Measurements from ENCODE around the gene RFTN1. TPM values are rescaled to one million over a fixed set of nuclear protein-coding genes. Genes with fewer than 3 reads are reported as not detected.

The RFTN1 gene
- total and polyA plus RNA-seq, 5 donors from 2014 or later = 87.1 to 111 (median 104) TPM

DNA sequence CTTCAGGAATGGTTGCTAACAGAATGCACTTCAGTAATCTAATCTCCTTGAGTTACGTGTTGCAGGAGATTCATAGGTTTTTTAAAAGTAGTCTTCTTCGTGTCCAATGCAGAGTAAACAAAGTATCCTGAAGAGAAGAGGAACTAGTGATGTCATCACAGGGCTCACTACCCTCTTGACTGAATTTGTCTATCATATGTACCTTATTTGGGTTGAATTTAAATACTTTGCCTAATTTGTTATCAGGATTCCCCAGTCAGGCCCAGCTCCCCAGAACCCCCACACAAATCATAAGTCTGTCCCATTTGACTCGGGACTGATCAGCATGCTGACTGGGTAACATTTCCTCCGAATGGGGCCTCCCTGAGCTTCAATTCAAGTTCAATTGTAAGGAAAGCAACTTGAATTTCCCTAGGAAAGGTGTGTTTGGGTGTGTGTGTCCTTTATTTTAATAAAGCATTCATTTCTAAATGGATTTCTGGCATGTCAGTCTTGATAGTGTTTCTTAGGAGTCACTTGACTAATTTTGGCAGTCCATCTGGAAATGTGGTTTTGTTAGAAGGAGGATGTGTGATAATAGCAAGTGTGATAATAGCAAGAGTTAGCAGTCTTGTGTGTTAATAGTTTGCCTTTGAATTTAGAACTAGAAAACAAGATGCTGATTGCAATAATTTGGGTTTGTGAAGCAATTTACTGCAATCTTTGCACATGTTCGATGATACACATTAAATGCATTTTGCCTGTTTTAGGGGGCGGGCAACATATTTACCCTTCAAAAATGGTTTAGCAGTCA, 226.6 kb downstream of the RFTN1 start:
- Mint-ChIP-seq H3K4me3 (peak overlapping the region; percentile 94 to 99 (median 96)), H3K27me3 (no peaks in the 10 kb centered on the region), H3K9me3 (no peaks in the 10 kb centered on the region), H3K4me1 (peaks cover 41 to 73% (median 53%) of the 10 kb centered on the region in 4 donors), H3K27ac (peak overlapping the region; percentile 94 to 98 (median 96)), H3K36me3 (peaks cover 21% of the 10 kb centered on the region)
- no peaks in the 10 kb centered on the region for H3K9me3 ChIP-seq (ENCODE audit: control insufficient read depth in 2 of 2, low read length in 2 of 2)
- peaks cover 75% of the 10 kb centered on the region for H3K4me1 ChIP-seq (ENCODE audit: control insufficient read depth, insufficient read depth, low read length, poor library complexity, severe bottlenecking)
- H3K36me3 ChIP-seq (ENCODE audit: control insufficient read depth, insufficient read depth, low read length) = no peaks in the 10 kb centered on the region
- peak overlapping the region; percentile 100 for H3K4me3 ChIP-seq (ENCODE audit: low read depth, low read length)
- H3K27me3 ChIP-seq (ENCODE audit: control insufficient read depth, insufficient read depth, low read length) = no peaks in the 10 kb centered on the region
- no peak for ATAC-seq (ENCODE audit: low read depth in 2 of 2)
- H3K27ac ChIP-seq (ENCODE audit: insufficient read depth, low read length, poor library complexity, severe bottlenecking) = peak overlapping the region; percentile 86
- DNase-seq = peak in 1 of 3 donors; percentile 42

GRCh38 chr3:16286161-16286560, 227.3 kb downstream of the RFTN1 start:
- peak overlapping the region; percentile 100 for H3K4me3 ChIP-seq (ENCODE audit: low read depth, low read length)
- H3K36me3 Mint-ChIP-seq = peaks cover 21% of the 10 kb centered on the region

GRCh38 chr3:16284633-16285032, 228.9 kb downstream of the RFTN1 start:
- Mint-ChIP-seq H3K36me3 (peaks cover 21% of the 10 kb centered on the region), H3K27ac (peak overlapping the region; percentile 94 to 98 (median 96)), H3K9me3 (no peaks in the 10 kb centered on the region), H3K4me1 (peaks cover 25 to 50% (median 32%) of the 10 kb centered on the region in 4 donors), H3K4me3 (peak overlapping the region; percentile 77 to 99 (median 94)), H3K27me3 (no peaks in the 10 kb centered on the region)
- ATAC-seq (ENCODE audit: low read depth in 2 of 2) (no peak), DNase-seq (no peak)
- Histone ChIP-seq H3K9me3 (ENCODE audit: control insufficient read depth in 2 of 2, low read length in 2 of 2) (no peaks in the 10 kb centered on the region), H3K27me3 (ENCODE audit: control insufficient read depth, insufficient read depth, low read length) (no peaks in the 10 kb centered on the region), H3K27ac (ENCODE audit: insufficient read depth, low read length, poor library complexity, severe bottlenecking) (peak overlapping the region; percentile 86), H3K4me1 (ENCODE audit: control insufficient read depth, insufficient read depth, low read length, poor library complexity, severe bottlenecking) (peaks cover 51% of the 10 kb centered on the region), H3K36me3 (ENCODE audit: control insufficient read depth, insufficient read depth, low read length) (no peaks in the 10 kb centered on the region), H3K4me3 (ENCODE audit: low read depth, low read length) (peak overlapping the region; percentile 100)

More at GRCh38 chr3:16286161-16286560, 227.3 kb downstream of the RFTN1 start:
- Histone ChIP-seq H3K27me3 (ENCODE audit: control insufficient read depth, insufficient read depth, low read length) (no peaks in the 10 kb centered on the region), H3K27ac (ENCODE audit: insufficient read depth, low read length, poor library complexity, severe bottlenecking) (peak overlapping the region; percentile 86), H3K9me3 (ENCODE audit: control insufficient read depth in 2 of 2, low read length in 2 of 2) (no peaks in the 10 kb centered on the region), H3K4me1 (ENCODE audit: control insufficient read depth, insufficient read depth, low read length, poor library complexity, severe bottlenecking) (peaks cover 67% of the 10 kb centered on the region), H3K36me3 (ENCODE audit: control insufficient read depth, insufficient read depth, low read length) (no peaks in the 10 kb centered on the region)
- Mint-ChIP-seq H3K4me1 (peaks cover 38 to 66% (median 47%) of the 10 kb centered on the region in 4 donors), H3K27ac (peak overlapping the region; percentile 94 to 98 (median 96)), H3K9me3 (no peaks in the 10 kb centered on the region), H3K27me3 (no peaks in the 10 kb centered on the region), H3K4me3 (peak overlapping the region; percentile 94 to 99 (median 96))
- DNase-seq (peak; percentile 52 to 92 (median 83)), ATAC-seq (ENCODE audit: low read depth in 2 of 2) (peak; percentile 93 to 94)

- H3K4me1 Mint-ChIP-seq = peaks cover 12 to 26% (median 17%) of the 10 kb centered on the region in 4 donors
- Histone ChIP-seq H3K27ac (ENCODE audit: insufficient read depth, low read length, poor library complexity, severe bottlenecking) (no peak overlapping the region), H3K4me3 (ENCODE audit: low read depth, low read length) (no peak overlapping the region)
Measured at GRCh38 chr3:16280671-16281070, 232.8 kb downstream of the RFTN1 start.

GRCh38 chr3:16279010-16279801, 234.3 kb downstream of the RFTN1 start:
- Histone ChIP-seq H3K36me3 (ENCODE audit: control insufficient read depth, insufficient read depth, low read length) (peaks cover 6% of the 10 kb centered on the region), H3K4me3 (ENCODE audit: low read depth, low read length) (no peak overlapping the region), H3K4me1 (ENCODE audit: control insufficient read depth, insufficient read depth, low read length, poor library complexity, severe bottlenecking) (no peaks in the 10 kb centered on the region), H3K27me3 (ENCODE audit: control insufficient read depth, insufficient read depth, low read length) (no peaks in the 10 kb centered on the region), H3K27ac (ENCODE audit: insufficient read depth, low read length, poor library complexity, severe bottlenecking) (no peak overlapping the region), H3K9me3 (ENCODE audit: control insufficient read depth in 2 of 2, low read length in 2 of 2) (no peaks in the 10 kb centered on the region)
- peaks cover 0 to 12% (median 5%) of the 10 kb centered on the region in 4 donors for H3K4me1 Mint-ChIP-seq
- peaks cover 22% of the 10 kb centered on the region for H3K36me3 Mint-ChIP-seq
- H3K9me3 Mint-ChIP-seq = no peaks in the 10 kb centered on the region
- no peak for ATAC-seq (ENCODE audit: low read depth in 2 of 2)
- no peak overlapping the region for H3K4me3 Mint-ChIP-seq
- DNase-seq = no peak
- no peaks in the 10 kb centered on the region for H3K27me3 Mint-ChIP-seq
- no peak overlapping the region for H3K27ac Mint-ChIP-seq

More at GRCh38 chr3:16280671-16281070, 232.8 kb downstream of the RFTN1 start:
- Histone ChIP-seq H3K27me3 (ENCODE audit: control insufficient read depth, insufficient read depth, low read length) (no peaks in the 10 kb centered on the region), H3K4me1 (ENCODE audit: control insufficient read depth, insufficient read depth, low read length, poor library complexity, severe bottlenecking) (peaks cover 12% of the 10 kb centered on the region), H3K36me3 (ENCODE audit: control insufficient read depth, insufficient read depth, low read length) (peaks cover 6% of the 10 kb centered on the region), H3K9me3 (ENCODE audit: control insufficient read depth in 2 of 2, low read length in 2 of 2) (no peaks in the 10 kb centered on the region)
- Mint-ChIP-seq H3K27ac (no peak overlapping the region), H3K27me3 (no peaks in the 10 kb centered on the region), H3K4me3 (no peak overlapping the region), H3K9me3 (no peaks in the 10 kb centered on the region), H3K36me3 (peaks cover 17% of the 10 kb centered on the region)
- DNase-seq (no peak), ATAC-seq (ENCODE audit: low read depth in 2 of 2) (no peak)

DNA sequence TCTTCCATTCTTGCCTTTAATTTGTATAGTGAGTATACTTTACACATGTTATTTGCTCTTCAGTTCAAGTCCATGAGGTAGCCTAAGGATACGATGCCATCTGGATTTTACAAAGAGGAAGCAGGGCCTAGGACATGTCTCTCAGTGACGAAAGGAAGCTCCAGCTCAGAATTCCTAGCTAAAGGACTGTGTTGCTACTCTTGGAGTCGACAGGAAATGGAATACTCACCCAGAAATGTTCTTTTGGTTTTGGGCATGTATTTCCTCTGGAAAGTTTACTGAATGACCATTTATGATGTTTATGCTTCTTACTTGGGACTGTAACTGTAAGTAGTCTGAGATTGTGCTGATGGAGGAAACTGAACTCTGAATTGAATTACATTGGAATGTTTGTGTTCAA, 236.0 kb downstream of the RFTN1 start:
- Mint-ChIP-seq H3K27me3 (no peaks in the 10 kb centered on the region), H3K27ac (no peak overlapping the region), H3K4me3 (no peak overlapping the region), H3K4me1 (peaks cover 0 to 4% (median 0%) of the 10 kb centered on the region in 4 donors), H3K9me3 (no peaks in the 10 kb centered on the region), H3K36me3 (peaks cover 16% of the 10 kb centered on the region)
- no peaks in the 10 kb centered on the region for H3K4me1 ChIP-seq (ENCODE audit: control insufficient read depth, insufficient read depth, low read length, poor library complexity, severe bottlenecking)
- DNase-seq (no peak), ATAC-seq (ENCODE audit: low read depth in 2 of 2) (no peak)
- H3K4me3 ChIP-seq (ENCODE audit: low read depth, low read length) = no peak overlapping the region
- no peaks in the 10 kb centered on the region for H3K27me3 ChIP-seq (ENCODE audit: control insufficient read depth, insufficient read depth, low read length)
- H3K27ac ChIP-seq (ENCODE audit: insufficient read depth, low read length, poor library complexity, severe bottlenecking) = no peak overlapping the region
- H3K36me3 ChIP-seq (ENCODE audit: control insufficient read depth, insufficient read depth, low read length) = peaks cover 11% of the 10 kb centered on the region
- H3K9me3 ChIP-seq (ENCODE audit: control insufficient read depth in 2 of 2, low read length in 2 of 2) = no peaks in the 10 kb centered on the region

GRCh38 chr3:16273867-16274266, 239.6 kb downstream of the RFTN1 start:
- H3K36me3 Mint-ChIP-seq = peaks cover 21% of the 10 kb centered on the region
- no peaks in the 10 kb centered on the region for H3K9me3 Mint-ChIP-seq
- no peak for ATAC-seq (ENCODE audit: low read depth in 2 of 2)
- H3K27ac Mint-ChIP-seq = no peak overlapping the region
- Histone ChIP-seq H3K9me3 (ENCODE audit: control insufficient read depth in 2 of 2, low read length in 2 of 2) (no peaks in the 10 kb centered on the region), H3K4me3 (ENCODE audit: low read depth, low read length) (no peak overlapping the region), H3K27ac (ENCODE audit: insufficient read depth, low read length, poor library complexity, severe bottlenecking) (no peak overlapping the region), H3K4me1 (ENCODE audit: control insufficient read depth, insufficient read depth, low read length, poor library complexity, severe bottlenecking) (no peaks in the 10 kb centered on the region), H3K27me3 (ENCODE audit: control insufficient read depth, insufficient read depth, low read length) (no peaks in the 10 kb centered on the region), H3K36me3 (ENCODE audit: control insufficient read depth, insufficient read depth, low read length) (peaks cover 28% of the 10 kb centered on the region)
- H3K4me3 Mint-ChIP-seq = no peak overlapping the region
- peaks cover 0 to under 1% (median 0%) of the 10 kb centered on the region in 4 donors for H3K4me1 Mint-ChIP-seq
- H3K27me3 Mint-ChIP-seq = no peaks in the 10 kb centered on the region
- no peak for DNase-seq
